IMR-90 (cell line): ENCODE data around the gene KIF20B. TPM values are rescaled to one million over a fixed set of nuclear protein-coding genes. Genes with fewer than 3 reads are reported as not detected.

Experiments used
- ATAC-seq: fragments of 200-7000 bp; cut with Tn5 transposase; 2 replicates; pipeline ENCODE4 v1.9.1; 2020; ENCODE audit warnings: low read depth, mild to moderate bottlenecking, moderate library complexity
- BruUV-seq: library from RNA; stranded (reverse); fragments of 400-500 nt; replicated peaks from 2 replicates; lab custom pipeline; 2021; lab: Mats Ljungman, UMichigan
- CTCF ChIA-PET: fragments of 300-600 bp; formaldehyde crosslinking; extraction: SDS; loops from one replicate; lab custom pipeline; 2021; ENCODE audit warnings: antibody characterized with exemption; lab: Yijun Ruan, JAX
- POLR2A ChIA-PET: fragments of 300-600 bp; sonication (Branson Sonifier 250); formaldehyde crosslinking; loops from one replicate; lab custom pipeline; 2022; ENCODE audit warnings: antibody characterized with exemption; ENCODE audit not compliant: unreplicated experiment; lab: Charles Lee
- DNase-seq: peaks from one replicate; pipeline ENCODE4 v3.0.0; 2013
- H2AFZ ChIP-seq: replicated peaks from 2 replicates; pipeline ENCODE3; 2013; ENCODE audit warnings: low read length, mild to moderate bottlenecking; ENCODE audit not compliant: poor library complexity
- H2AK5ac ChIP-seq: 2 replicates; pipeline ENCODE4 v1.6.1; 2013; ENCODE audit warnings: low read depth, low read length, inconsistent platforms
- H2AK9ac ChIP-seq: replicated peaks from 2 replicates; pipeline ENCODE3; 2013; ENCODE audit warnings: mild to moderate bottlenecking, low read depth, low read length, moderate library complexity; ENCODE audit not compliant: poor library complexity
- H2BK120ac ChIP-seq: 2 replicates; pipeline ENCODE4 v1.6.1; 2013; ENCODE audit warnings: low read depth, low read length, inconsistent platforms
- H2BK15ac ChIP-seq: 3 replicates; pipeline ENCODE4 v1.6.1; 2013; ENCODE audit warnings: low read depth, low read length, inconsistent platforms
- H2BK20ac ChIP-seq: 2 replicates; pipeline ENCODE4 v1.6.1; 2013; ENCODE audit warnings: low read depth, mild to moderate bottlenecking, inconsistent platforms, low read length, moderate library complexity
- H2BK5ac ChIP-seq: 2 replicates; pipeline ENCODE4 v1.6.1; 2013; ENCODE audit warnings: mild to moderate bottlenecking, low read depth, low read length, inconsistent platforms; ENCODE audit not compliant: poor library complexity, severe bottlenecking
- H3K14ac ChIP-seq: replicated peaks from 2 replicates; pipeline ENCODE4 v1.6.1; 2013; ENCODE audit warnings: low read depth, low read length, inconsistent platforms
- H3K18ac ChIP-seq: 2 replicates; pipeline ENCODE4 v1.6.1; 2013; ENCODE audit warnings: low read depth, low read length, control low read depth
- H3K23ac ChIP-seq: 2 replicates; pipeline ENCODE4 v1.6.1; 2013; ENCODE audit warnings: low read depth, low read length, inconsistent platforms
- H3K27ac ChIP-seq: 2 replicates; pipeline ENCODE4 v1.5.1; 2013; ENCODE audit warnings: mild to moderate bottlenecking, control low read depth, low read length; ENCODE audit not compliant: insufficient read depth
- H3K27me3 ChIP-seq: 2 replicates; pipeline ENCODE4 v1.6.1; 2013; ENCODE audit warnings: low read length; ENCODE audit not compliant: control insufficient read depth, insufficient read depth
- H3K36me3 ChIP-seq: 2 replicates; pipeline ENCODE4 v1.6.1; 2013; ENCODE audit warnings: low read length, mixed read lengths; ENCODE audit not compliant: control insufficient read depth, insufficient read depth
- H3K4ac ChIP-seq: 2 replicates; pipeline ENCODE4 v1.6.1; 2013; ENCODE audit warnings: low read depth, low read length, inconsistent platforms
- H3K4me1 ChIP-seq: 2 replicates; pipeline ENCODE4 v1.6.1; 2013; ENCODE audit warnings: low read length, mixed read lengths; ENCODE audit not compliant: control insufficient read depth, insufficient read depth
- H3K4me2 ChIP-seq: 2 replicates; pipeline ENCODE4 v1.6.1; 2013; ENCODE audit warnings: low read depth, mild to moderate bottlenecking, control low read depth, low read length, moderate library complexity
- H3K4me3 ChIP-seq: 2 replicates; pipeline ENCODE4 v1.5.1; 2013; ENCODE audit warnings: low read depth, mild to moderate bottlenecking, control low read depth, low read length, moderate library complexity; ENCODE audit not compliant: insufficient read depth
- H3K56ac ChIP-seq: 2 replicates; pipeline ENCODE4 v1.6.1; 2013; ENCODE audit warnings: low read length, inconsistent platforms; ENCODE audit not compliant: insufficient read depth; ENCODE audit errors: extremely low read depth
- H3K79me1 ChIP-seq, 2 experiments: 2 replicates each; pipeline ENCODE4 v1.6.1; 2013; ENCODE audit warnings: low read length in 2 of 2, inconsistent platforms in 1 of 2, low read depth in 1 of 2
- H3K9ac ChIP-seq: 2 replicates; pipeline ENCODE4 v1.6.1; 2013; ENCODE audit warnings: low read depth, low read length, control low read depth
- H3K9me1 ChIP-seq: 2 replicates; pipeline ENCODE4 v1.6.1; 2013; ENCODE audit warnings: low read length, inconsistent platforms; ENCODE audit not compliant: insufficient read depth
- H3K9me3 ChIP-seq: 2 replicates; pipeline ENCODE4 v1.6.1; 2013; ENCODE audit warnings: low read length; ENCODE audit not compliant: control insufficient read depth, insufficient read depth
- H4K20me1 ChIP-seq: 2 replicates; pipeline ENCODE4 v1.6.1; 2013; ENCODE audit warnings: low read length, inconsistent platforms; ENCODE audit not compliant: insufficient read depth
- H4K5ac ChIP-seq: 2 replicates; pipeline ENCODE4 v1.6.1; 2013; ENCODE audit warnings: mild to moderate bottlenecking, low read depth, low read length, control low read depth
- H4K8ac ChIP-seq, 2 experiments: 2 replicates each; pipeline ENCODE4 v1.6.1; 2013; ENCODE audit warnings: low read depth in 2 of 2, low read length in 2 of 2, control low read depth in 1 of 2, inconsistent platforms in 1 of 2
- H4K91ac ChIP-seq: 2 replicates; pipeline ENCODE4 v1.6.1; 2013; ENCODE audit warnings: low read depth, low read length, inconsistent platforms; ENCODE audit not compliant: insufficient read depth
- BHLHE40 ChIP-seq: fragments of 150-350 bp; IDR thresholded peaks from 2 replicates; pipeline ENCODE4 v1.6.1; 2016; ENCODE audit warnings: mild to moderate bottlenecking, low read depth, low read length
- CHD1 ChIP-seq: IDR thresholded peaks from 2 replicates; pipeline ENCODE4 v1.6.1; 2012; ENCODE audit warnings: low read depth, low read length, improper control_type of control experiment
- MAZ ChIP-seq: IDR thresholded peaks from 2 replicates; pipeline ENCODE4 v1.6.1; 2012; ENCODE audit warnings: low read depth, mild to moderate bottlenecking, low read length, improper control_type of control experiment, moderate library complexity, borderline replicate concordance
- RCOR1 ChIP-seq: IDR thresholded peaks from 2 replicates; pipeline ENCODE4 v1.6.1; 2012; ENCODE audit warnings: mild to moderate bottlenecking, low read length, improper control_type of control experiment; ENCODE audit not compliant: insufficient replicate concordance
- WGBS, 2 experiments: methylation state at CpG; one replicate each; pipeline versions ENCODE4 v1.1.5 to v1.1.7; 2013; ENCODE audit warnings: missing lambda C conversion rate in 2 of 2; ENCODE audit not compliant: insufficient read length in 1 of 2; ENCODE audit errors: extremely low coverage in 2 of 2; 5-methylcytosine and 5-hydroxymethylcytosine counted together
- dilution Hi-C: fragments of 300-500 bp; cut with HindIII; formaldehyde crosslinking; loops from one replicate; pipeline ENCODE4 v1.14.3; 2018; ENCODE audit warnings: low sequenced_read_pairs; ENCODE audit not compliant: unreplicated experiment
- in situ Hi-C: fragments of 300-500 bp; cut with MboI; formaldehyde crosslinking; loops from 3 replicates; pipeline ENCODE4 v1.14.3; 2019; ENCODE audit warnings: low sequenced_read_pairs, inconsistent platforms, mixed read lengths
- intact Hi-C: fragments of 100-400 bp; cut with micrococcal nuclease; formaldehyde crosslinking; loops from 2 replicates; pipeline ENCODE4 v1.10.0; 2022
- polyA plus RNA-seq, 3 experiments: library from polyadenylated mRNA; depleted of rRNA; stranded (reverse); fragments of >200 nt; gene quantifications; 2 replicates each; pipeline ENCODE4 v1.2.3, GENCODE V29; 2012; ENCODE audit warnings: low replicate concordance in 1 of 3
- total RNA-seq: library from RNA; depleted of rRNA; stranded (reverse); fragments of >200 nt; gene quantifications from 2 replicates; pipeline ENCODE4 v1.2.3, GENCODE V29; 2012
- TF ChIP-seq, protein P1 (sequence below): fragments of 150-350 bp; IDR thresholded peaks from 2 replicates; pipeline ENCODE4 v1.6.1; 2017; ENCODE audit warnings: mild to moderate bottlenecking, antibody characterized with exemption, low read length, low read depth
- TF ChIP-seq, protein P2 (sequence below): fragments of 150-350 bp; IDR thresholded peaks from 2 replicates; pipeline ENCODE4 v1.6.1; 2016; ENCODE audit warnings: low read depth, mild to moderate bottlenecking, low read length, moderate library complexity, borderline replicate concordance

Gene KIF20B
- total and polyA plus RNA-seq, 2 of the 4 experiments (the other 2 are of a cell fraction): 3.1 to 23.5 TPM

DNA sequence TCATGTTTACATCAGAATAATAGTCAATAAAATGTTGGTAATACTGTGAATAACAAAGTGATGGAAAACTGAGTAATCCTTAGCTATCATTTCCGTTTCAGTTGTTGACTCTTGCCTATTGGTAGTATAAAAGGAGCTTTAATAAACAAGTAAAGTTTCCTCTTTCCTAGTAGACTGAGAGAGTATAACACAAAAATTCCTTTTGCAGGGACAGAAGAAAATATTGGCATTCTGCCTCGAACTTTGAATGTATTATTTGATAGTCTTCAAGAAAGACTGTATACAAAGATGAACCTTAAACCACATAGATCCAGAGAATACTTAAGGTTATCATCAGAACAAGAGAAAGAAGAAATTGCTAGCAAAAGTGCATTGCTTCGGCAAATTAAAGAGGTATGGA, 9.4 kb downstream of the KIF20B start:
- no peak overlapping the region for H2AK5ac ChIP-seq
- H3K56ac ChIP-seq: no peak overlapping the region
- peak overlapping the region; percentile 76 for H3K4me2 ChIP-seq
- in situ Hi-C loops (no loop called here), intact Hi-C loops (no loop called here), dilution Hi-C loops (no loop called here)
- no peak overlapping the region for H3K23ac ChIP-seq
- H3K9me3 ChIP-seq: no peaks in the 10 kb centered on the region
- DNase-seq (peak; percentile 54), ATAC-seq (peak; percentile 81)
- peak overlapping the region; percentile 49; the same call in 1 of the 2 replicates for H3K27ac ChIP-seq
- H3K18ac ChIP-seq: no peak overlapping the region
- H3K79me1 ChIP-seq: peaks cover 9 to 11% of the 10 kb centered on the region in 2 experiments
- no peak overlapping the region for H2BK120ac ChIP-seq
- no peak overlapping the region for H4K5ac ChIP-seq
- ChIA-PET CTCF (no interaction called here), POLR2A (no interaction called here)
- H3K4me1 ChIP-seq: no peaks in the 10 kb centered on the region
- no peak overlapping the region for H3K4me3 ChIP-seq
- H2BK5ac ChIP-seq: peak overlapping the region; percentile 67
- no peaks in the 10 kb centered on the region for H4K20me1 ChIP-seq
- H3K14ac ChIP-seq: no peak overlapping the region
- no peak overlapping the region for H2BK20ac ChIP-seq
- H3K36me3 ChIP-seq: no peaks in the 10 kb centered on the region
- peak overlapping the region in 1 of 2 experiments; percentile 33; a peak in 1 of 4 replicates for H4K8ac ChIP-seq
- no peak overlapping the region for H2AFZ ChIP-seq
- no TSS peak for BruUV-seq
- no peak overlapping the region for H2BK15ac ChIP-seq
- H4K91ac ChIP-seq: no peak overlapping the region
- no peak overlapping the region for H3K4ac ChIP-seq
- TF ChIP-seq RCOR1 (no peak), MAZ (no peak), CHD1 (no peak), BHLHE40 (no peak)
- TF ChIP-seq, protein P1, sequence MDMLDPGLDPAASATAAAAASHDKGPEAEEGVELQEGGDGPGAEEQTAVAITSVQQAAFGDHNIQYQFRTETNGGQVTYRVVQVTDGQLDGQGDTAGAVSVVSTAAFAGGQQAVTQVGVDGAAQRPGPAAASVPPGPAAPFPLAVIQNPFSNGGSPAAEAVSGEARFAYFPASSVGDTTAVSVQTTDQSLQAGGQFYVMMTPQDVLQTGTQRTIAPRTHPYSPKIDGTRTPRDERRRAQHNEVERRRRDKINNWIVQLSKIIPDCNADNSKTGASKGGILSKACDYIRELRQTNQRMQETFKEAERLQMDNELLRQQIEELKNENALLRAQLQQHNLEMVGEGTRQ: no peak
- TF ChIP-seq, protein P2, sequence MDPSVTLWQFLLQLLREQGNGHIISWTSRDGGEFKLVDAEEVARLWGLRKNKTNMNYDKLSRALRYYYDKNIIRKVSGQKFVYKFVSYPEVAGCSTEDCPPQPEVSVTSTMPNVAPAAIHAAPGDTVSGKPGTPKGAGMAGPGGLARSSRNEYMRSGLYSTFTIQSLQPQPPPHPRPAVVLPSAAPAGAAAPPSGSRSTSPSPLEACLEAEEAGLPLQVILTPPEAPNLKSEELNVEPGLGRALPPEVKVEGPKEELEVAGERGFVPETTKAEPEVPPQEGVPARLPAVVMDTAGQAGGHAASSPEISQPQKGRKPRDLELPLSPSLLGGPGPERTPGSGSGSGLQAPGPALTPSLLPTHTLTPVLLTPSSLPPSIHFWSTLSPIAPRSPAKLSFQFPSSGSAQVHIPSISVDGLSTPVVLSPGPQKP: no peak
- no peaks in the 10 kb centered on the region for H3K27me3 ChIP-seq
- H3K9me1 ChIP-seq: 0 out of 2 replicates have a peak, but pooled peaks cover 2% of the 10 kb centered on the region
- no peak overlapping the region for H2AK9ac ChIP-seq
- no peak overlapping the region for H3K9ac ChIP-seq
- WGBS, 2 experiments: no CpG with 5 or more reads among the region's 3 CpGs
